GM18867 (cell line): Measurements from ENCODE around the gene BCAM.
"Not testable (repeated sequence)": the region's sequence is repeated elsewhere in the genome, so short reads cannot be mapped to it uniquely, and the experiment has no call there.

Source experiments
- ATAC-seq: cut with Tn5 transposase; IDR thresholded peaks from one replicate; pipeline ENCODE4 v1.9.1; 2021; ENCODE audit warnings: mild to moderate bottlenecking, moderate library complexity; ENCODE audit not compliant: unreplicated experiment

The BCAM gene

GRCh38 chr19:44814517-44814916, 5.6 kb downstream of the BCAM start:
- ATAC-seq = no peak

GRCh38 chr19:44816301-44816700, 7.4 kb downstream of the BCAM start:
- ATAC-seq = no peak

GRCh38 chr19:44817725-44818465, 9.0 kb downstream of the BCAM start:
- ATAC-seq = no peak

- no peak for ATAC-seq
Measured at GRCh38 chr19:44818466-44819031, 9.6 kb downstream of the BCAM start.

GRCh38 chr19:44819246-44819832, 10.4 kb downstream of the BCAM start:
- no peak for ATAC-seq

GRCh38 chr19:44820648-44821609, 12.0 kb downstream of the BCAM start:
- no peak for ATAC-seq

GRCh38 chr19:44822177-44822576, 13.3 kb downstream of the BCAM start:
- no peak for ATAC-seq

GRCh38 chr19:44822670-44823372, 13.9 kb downstream of the BCAM start:
- ATAC-seq = no peak

- ATAC-seq = no peak
Measured at GRCh38 chr19:44823373-44823698, 14.4 kb downstream of the BCAM start.

GRCh38 chr19:44824761-44825160, 15.9 kb downstream of the BCAM start:
- ATAC-seq = no peak

- ATAC-seq = not testable (repeated sequence)
Measured at GRCh38 chr19:44832875-44833274, 24.0 kb downstream of the BCAM start.

- not testable (repeated sequence) for ATAC-seq
Measured at GRCh38 chr19:44834399-44834798, 25.5 kb downstream of the BCAM start.

- no peak for ATAC-seq
Measured at GRCh38 chr19:44839276-44839675, 30.4 kb downstream of the BCAM start.

- no peak for ATAC-seq
Measured at GRCh38 chr19:44840811-44841210, 31.9 kb downstream of the BCAM start.

GRCh38 chr19:44841231-44841630, 32.3 kb downstream of the BCAM start:
- ATAC-seq = no peak

GRCh38 chr19:44845286-44845611, 36.3 kb downstream of the BCAM start:
- no peak for ATAC-seq

- peak; percentile 44 for ATAC-seq
Measured at GRCh38 chr19:44845612-44846454, 36.9 kb downstream of the BCAM start, which contains the start of gene NECTIN2. Gene NECTIN2, plus strand, starts transcription at chr19:44846297. Its CDS starts 229 bp downstream, at chr19:44846526.

GRCh38 chr19:44846455-44847143, 37.7 kb downstream of the BCAM start:
- ATAC-seq = no peak
